Large intestine (tissue), 3 donors: ENCODE measurements around the gene TAS1R3. TPM values are rescaled to one million over a fixed set of nuclear protein-coding genes. Genes with fewer than 3 reads are reported as not detected.
"Not testable (repeated sequence)": the region's sequence is repeated elsewhere in the genome, so short reads cannot be mapped to it uniquely, and the experiment has no call there.

Experiments used
- DNase-seq, 2 donors: peaks; one replicate each; pipeline versions ENCODE4 v3.0.0 to v3.0.0-alpha.2; 2013
- H3K27ac ChIP-seq: one replicate; pipeline ENCODE4 v1.5.1; 2013; ENCODE audit warnings: low read length
- H3K27me3 ChIP-seq: 2 replicates; pipeline ENCODE4 v1.6.1; 2013; ENCODE audit warnings: low read length; ENCODE audit not compliant: control insufficient read depth, insufficient read depth
- H3K36me3 ChIP-seq: 2 replicates; pipeline ENCODE4 v1.6.1; 2013; ENCODE audit warnings: low read length; ENCODE audit not compliant: control insufficient read depth, insufficient read depth
- H3K4me1 ChIP-seq: one replicate; pipeline ENCODE4 v1.6.1; 2013; ENCODE audit warnings: low read length; ENCODE audit not compliant: control insufficient read depth, insufficient read depth
- H3K4me3 ChIP-seq: one replicate; pipeline ENCODE4 v1.5.1; 2013; ENCODE audit warnings: low read length
- H3K9me3 ChIP-seq: one replicate; pipeline ENCODE4 v1.6.1; 2013; ENCODE audit warnings: mild to moderate bottlenecking, low read depth, low read length, moderate library complexity; ENCODE audit not compliant: control insufficient read depth
- WGBS: methylation state at CpG from one replicate; pipeline ENCODE4 v1.1.5; 2013; ENCODE audit warnings: low lambda C conversion rate; ENCODE audit not compliant: insufficient coverage; 5-methylcytosine and 5-hydroxymethylcytosine counted together
- polyA plus RNA-seq: library from polyadenylated mRNA; unstranded; fragments of 120-200 nt; gene quantifications from one replicate; pipeline ENCODE4 v1.2.1, GENCODE V29; 2013

TAS1R3 gene
- polyA plus RNA-seq, 1 donor, result 0.69 TPM

DNA sequence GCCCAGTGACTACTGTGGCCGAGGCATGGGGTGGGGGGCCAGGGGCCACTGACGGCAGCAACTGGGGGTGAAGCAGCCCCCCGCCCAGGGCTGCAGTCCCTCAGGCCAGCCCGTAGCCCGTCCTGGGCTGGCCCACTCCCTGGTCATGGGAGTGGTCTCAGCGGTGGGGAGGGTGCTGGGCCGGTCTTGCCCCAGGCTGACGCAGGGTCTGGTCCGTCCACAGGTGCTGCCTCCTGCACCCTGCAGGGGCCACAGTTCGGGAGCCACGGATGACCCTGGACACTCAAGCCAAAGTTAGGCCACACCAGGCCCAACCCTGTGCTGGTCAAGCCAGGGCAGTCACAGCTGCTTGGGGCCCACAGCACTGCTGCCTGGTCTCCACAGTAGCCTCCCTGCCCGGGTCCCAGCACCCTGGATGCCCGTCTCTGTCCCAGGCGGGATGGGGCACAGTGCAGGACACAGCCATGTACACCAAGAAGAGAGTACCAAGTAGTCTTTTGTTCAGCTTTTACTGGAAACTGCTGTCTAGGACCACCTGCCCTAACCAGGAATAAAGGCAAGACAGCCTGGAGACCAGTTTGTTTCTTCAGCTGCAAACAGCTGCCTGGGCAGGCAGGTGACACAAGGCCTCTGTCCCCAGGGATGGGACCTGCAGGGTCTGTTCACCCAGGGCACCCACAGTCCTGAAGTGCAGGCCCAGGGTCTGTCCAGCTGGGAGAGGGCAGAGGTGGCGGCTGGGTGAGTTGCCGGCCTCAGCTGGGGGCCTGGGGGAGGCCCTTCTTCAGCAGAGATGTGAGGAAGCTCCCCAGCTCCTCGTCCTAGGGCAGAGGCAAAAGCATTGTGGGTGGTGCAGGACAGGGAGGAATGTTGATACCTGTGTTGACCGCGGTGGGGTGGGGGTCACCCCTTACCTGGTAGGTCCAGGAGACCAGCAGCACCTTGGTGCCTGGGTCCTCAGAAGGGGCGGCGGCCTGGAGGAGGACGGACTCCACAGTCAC lies 19.7 kb upstream of the TAS1R3 start:
- no CpG with 5 or more reads among the region's 22 CpGs for WGBS
- no peaks in the 10 kb centered on the region for H3K27me3 ChIP-seq
- DNase-seq, result no peak
- H3K36me3 ChIP-seq, result peaks cover 55% of the 10 kb centered on the region
- peaks cover 4% of the 10 kb centered on the region for H3K9me3 ChIP-seq
- no peak overlapping the region for H3K27ac ChIP-seq
- peaks cover 12% of the 10 kb centered on the region for H3K4me1 ChIP-seq
- H3K4me3 ChIP-seq, result no peak overlapping the region

DNA sequence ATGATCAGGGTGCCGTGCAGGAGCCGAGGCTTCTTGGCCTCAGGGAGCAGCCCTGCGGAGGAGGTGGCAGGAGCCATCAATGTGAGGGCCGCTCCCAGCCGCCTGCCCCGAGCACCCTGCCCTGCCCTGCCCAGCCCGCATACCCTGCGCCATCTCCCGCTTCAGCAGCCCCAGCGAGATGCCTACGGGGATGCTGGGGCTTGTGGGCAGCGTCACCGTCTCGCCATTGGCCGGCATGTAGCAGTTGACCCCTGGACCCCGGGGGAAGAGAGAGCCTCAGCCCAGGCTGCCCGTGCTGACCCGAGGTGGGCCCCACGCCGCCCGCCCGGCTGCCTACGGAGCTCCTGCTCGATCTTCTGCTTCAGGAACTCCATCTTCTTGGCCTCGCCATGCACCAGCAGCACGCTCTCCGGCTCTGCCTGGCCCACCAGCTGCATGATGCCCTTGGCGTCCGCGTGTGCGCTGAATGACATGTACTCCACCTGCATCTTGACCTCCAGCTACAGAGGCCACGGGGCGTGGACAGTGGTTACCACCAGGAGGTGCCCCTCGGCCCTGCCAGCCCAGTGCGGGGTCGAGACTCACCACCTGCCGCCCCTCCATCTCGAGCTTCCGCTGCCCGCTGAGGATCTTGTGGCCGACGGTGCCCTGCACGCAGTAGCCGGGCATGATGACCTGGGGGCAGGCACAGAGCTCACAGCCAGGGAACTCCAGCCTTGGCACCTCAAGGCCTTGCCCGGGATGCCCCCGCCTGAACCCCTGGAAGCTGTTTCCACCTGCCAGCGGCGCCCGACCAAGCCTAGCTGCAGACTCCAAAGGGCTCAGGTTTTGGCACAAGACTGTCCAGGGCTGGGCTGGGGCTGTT lies 18.4 kb upstream of the TAS1R3 start:
- H3K4me3 ChIP-seq, result no peak overlapping the region
- no peaks in the 10 kb centered on the region for H3K27me3 ChIP-seq
- DNase-seq, result no peak
- no CpG with 5 or more reads among the region's 49 CpGs for WGBS
- H3K9me3 ChIP-seq, result peaks cover 4% of the 10 kb centered on the region
- H3K36me3 ChIP-seq, result peaks cover 61% of the 10 kb centered on the region
- peaks cover 8% of the 10 kb centered on the region for H3K4me1 ChIP-seq
- no peak overlapping the region for H3K27ac ChIP-seq

DNA sequence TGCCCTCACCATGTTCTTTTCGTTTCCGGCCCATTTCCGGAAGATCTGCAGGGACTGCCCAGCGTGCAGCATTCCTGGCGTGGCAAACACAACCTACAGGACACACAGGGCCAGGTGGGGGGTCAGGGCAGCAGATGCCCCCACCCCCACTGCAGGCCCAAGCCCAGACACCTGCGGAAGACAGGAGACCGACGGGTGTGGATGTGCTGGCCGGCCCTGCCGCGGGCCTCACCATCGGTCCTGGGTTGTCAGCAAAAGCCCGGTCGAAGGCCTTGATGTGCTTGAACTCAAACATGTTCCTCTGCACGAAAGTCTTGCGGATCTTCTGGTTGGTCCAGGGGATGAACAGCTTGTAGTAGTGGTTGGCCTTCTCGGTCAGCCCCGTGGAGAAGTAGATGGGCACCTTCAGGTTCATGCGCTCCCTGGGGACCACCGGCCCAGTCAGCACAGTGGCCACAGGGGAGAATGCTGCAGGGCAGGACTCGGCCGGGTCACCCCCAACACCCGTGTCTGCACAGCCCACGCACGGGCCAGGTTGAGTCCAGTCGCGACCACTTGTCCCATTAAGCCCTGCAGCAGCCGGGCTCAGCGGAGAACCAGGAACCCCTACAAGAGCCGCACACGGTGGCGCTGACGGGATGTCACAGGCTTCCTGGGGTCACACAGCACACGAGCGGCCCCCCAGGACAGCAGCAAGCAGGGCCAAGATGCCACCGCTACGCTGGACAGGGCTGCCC lies 17.4 kb upstream of the TAS1R3 start:
- Histone ChIP-seq H3K4me1 (peaks cover 8% of the 10 kb centered on the region), H3K9me3 (peaks cover 4% of the 10 kb centered on the region), H3K36me3 (peaks cover 64% of the 10 kb centered on the region), H3K4me3 (no peak overlapping the region), H3K27me3 (no peaks in the 10 kb centered on the region), H3K27ac (no peak overlapping the region)
- WGBS, result no CpG with 5 or more reads among the region's 37 CpGs
- no peak for DNase-seq

GRCh38 chr1:1314237-1314586 lies 16.9 kb upstream of the TAS1R3 start:
- Histone ChIP-seq H3K9me3 (peaks cover 4% of the 10 kb centered on the region), H3K27ac (no peak overlapping the region), H3K4me1 (peaks cover 8% of the 10 kb centered on the region), H3K27me3 (no peaks in the 10 kb centered on the region), H3K4me3 (no peak overlapping the region), H3K36me3 (peaks cover 70% of the 10 kb centered on the region)
- WGBS, result no CpG with 5 or more reads among the region's 15 CpGs
- no peak for DNase-seq

DNA sequence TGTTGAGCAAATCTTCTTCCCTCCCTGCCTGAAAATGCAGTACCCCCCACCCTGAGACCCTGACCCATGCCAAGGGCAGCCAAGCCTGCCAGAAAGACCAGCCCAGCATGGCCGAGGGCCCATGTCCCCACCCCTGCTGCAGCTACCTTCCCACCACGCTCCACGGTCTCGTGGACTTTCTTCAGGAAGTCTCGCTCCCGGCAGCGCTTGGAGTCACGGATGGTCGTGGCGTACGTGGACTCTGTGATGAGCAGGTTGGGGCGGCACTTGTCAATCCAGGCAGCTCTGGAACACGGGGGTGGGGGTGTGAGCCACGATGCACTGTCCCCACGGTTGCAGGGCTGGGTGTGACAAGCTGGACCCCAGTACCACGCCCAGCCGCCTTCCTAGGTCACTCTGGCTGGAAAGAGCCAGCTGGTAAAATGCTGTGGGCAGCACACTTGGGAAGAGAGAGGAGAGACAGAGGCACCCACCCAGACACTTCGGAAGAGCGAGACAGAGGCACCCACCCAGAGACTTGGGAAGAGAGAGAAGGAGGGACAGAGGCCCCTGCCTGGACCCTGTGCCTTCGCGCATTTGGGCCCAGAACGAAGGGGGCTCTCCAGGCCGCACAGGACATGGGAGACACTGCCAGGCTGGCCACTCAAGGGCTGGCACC lies 16.3 kb upstream of the TAS1R3 start:
- H3K27me3 ChIP-seq, result no peaks in the 10 kb centered on the region
- no peak overlapping the region for H3K27ac ChIP-seq
- no peaks in the 10 kb centered on the region for H3K9me3 ChIP-seq
- no peak for DNase-seq
- no peak overlapping the region for H3K4me3 ChIP-seq
- H3K36me3 ChIP-seq, result peaks cover 76% of the 10 kb centered on the region
- no CpG with 5 or more reads among the region's 23 CpGs for WGBS
- peaks cover 6% of the 10 kb centered on the region for H3K4me1 ChIP-seq

DNA sequence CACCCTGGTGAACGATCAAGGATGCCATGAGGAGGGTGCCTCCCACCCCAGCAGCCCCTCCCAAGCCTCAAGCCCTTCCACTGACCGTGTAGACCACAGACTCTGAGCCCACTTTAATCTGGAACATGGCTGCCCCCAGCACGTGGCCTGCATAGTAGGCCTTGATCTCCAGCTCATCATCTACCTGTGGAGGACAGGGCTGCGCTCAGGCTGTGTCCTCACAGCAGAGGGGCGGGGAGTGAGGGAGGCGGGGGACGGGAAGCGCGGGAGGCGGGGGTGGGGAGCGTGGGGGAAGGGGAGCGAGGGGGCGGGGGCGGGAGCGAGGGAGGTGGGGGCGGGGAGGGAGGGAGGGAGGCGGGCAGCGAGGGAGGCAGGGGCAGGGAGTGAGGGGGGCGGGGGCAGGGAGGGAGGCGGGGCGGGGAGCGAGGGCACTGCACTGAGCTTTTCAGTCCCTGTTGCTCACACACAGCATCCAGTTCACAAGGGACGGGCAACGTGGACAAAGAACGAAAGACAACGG lies 15.6 kb upstream of the TAS1R3 start:
- no peaks in the 10 kb centered on the region for H3K9me3 ChIP-seq
- H3K27ac ChIP-seq, result no peak overlapping the region
- no peak for DNase-seq
- H3K27me3 ChIP-seq, result no peaks in the 10 kb centered on the region
- H3K36me3 ChIP-seq, result peaks cover 76% of the 10 kb centered on the region
- no peaks in the 10 kb centered on the region for H3K4me1 ChIP-seq
- H3K4me3 ChIP-seq, result no peak overlapping the region
- WGBS, result 28% methylated on average over 4 of the region's 26 CpGs

DNA sequence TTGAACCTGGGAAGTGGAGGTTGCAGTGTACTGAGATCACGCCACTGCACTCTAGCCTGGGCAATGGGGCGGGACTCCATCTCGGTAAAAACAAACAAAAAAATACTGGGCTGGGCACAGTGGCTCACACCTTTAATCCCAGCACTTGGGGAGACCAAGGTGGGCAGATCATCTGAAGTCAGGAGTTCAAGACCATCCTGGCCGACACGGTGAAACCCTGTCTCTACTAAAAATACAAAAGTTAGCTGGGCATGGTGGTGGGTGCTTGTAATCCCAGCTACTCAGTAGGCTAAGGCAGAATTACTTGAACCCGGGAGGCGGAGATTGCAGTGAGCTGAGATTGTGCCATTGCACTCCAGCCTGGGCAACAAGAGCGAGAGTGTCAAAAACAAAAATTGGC lies 14.9 kb upstream of the TAS1R3 start:
- WGBS, result no CpG with 5 or more reads among the region's 8 CpGs

GRCh38 chr1:1317420-1317819 lies 13.7 kb upstream of the TAS1R3 start:
- H3K9me3 ChIP-seq, result no peaks in the 10 kb centered on the region
- no peak overlapping the region for H3K4me3 ChIP-seq
- no peaks in the 10 kb centered on the region for H3K27me3 ChIP-seq
- peaks cover 73% of the 10 kb centered on the region for H3K36me3 ChIP-seq
- H3K4me1 ChIP-seq, result no peaks in the 10 kb centered on the region
- no CpG with 5 or more reads among the region's 6 CpGs for WGBS
- H3K27ac ChIP-seq, result no peak overlapping the region
- no peak for DNase-seq

More for the DNA sequence above, 14.9 kb upstream of the TAS1R3 start:
- H3K27me3 ChIP-seq, H3K4me3 ChIP-seq, DNase-seq, H3K27ac ChIP-seq, H3K4me1 ChIP-seq, H3K9me3 ChIP-seq: not testable (repeated sequence)
- peaks cover 76% of the 10 kb centered on the region for H3K36me3 ChIP-seq

DNA sequence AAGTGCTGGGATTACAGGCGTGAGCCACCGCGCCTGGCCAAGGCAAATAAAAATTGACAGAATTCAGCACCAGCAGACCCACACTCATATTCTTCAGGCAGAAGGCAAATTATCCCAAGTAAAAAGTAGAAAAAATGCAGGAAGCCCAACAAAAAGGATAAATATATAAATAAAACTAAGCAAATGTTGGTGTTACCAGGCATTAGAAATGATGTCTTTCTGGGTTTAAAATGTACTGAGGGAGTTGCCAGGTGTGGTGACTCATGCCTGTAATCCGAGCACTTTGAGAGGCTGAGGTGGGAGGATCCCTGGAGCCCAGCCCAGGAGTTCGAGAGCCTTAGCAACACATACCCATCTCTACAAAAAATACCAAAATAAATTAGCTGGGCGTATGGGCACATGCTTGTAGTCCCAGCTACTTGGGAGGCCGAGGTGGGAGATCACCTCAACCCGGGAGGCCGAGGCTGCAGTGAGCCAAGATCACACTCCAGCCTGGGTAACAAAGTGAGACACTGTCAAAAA lies 12.9 kb upstream of the TAS1R3 start:
- H3K4me3 ChIP-seq, result no peak overlapping the region
- no peak overlapping the region for H3K27ac ChIP-seq
- H3K36me3 ChIP-seq, result peaks cover 65% of the 10 kb centered on the region
- WGBS, result no CpG with 5 or more reads among the region's 9 CpGs
- DNase-seq, result no peak
- H3K4me1 ChIP-seq, result peaks cover 3% of the 10 kb centered on the region
- H3K9me3 ChIP-seq, result no peaks in the 10 kb centered on the region
- H3K27me3 ChIP-seq, result no peaks in the 10 kb centered on the region
